Measurements from ENCODE around the gene NPLOC4. TPM values are rescaled to one million over a fixed set of nuclear protein-coding genes. Genes with fewer than 3 reads are reported as not detected.

The NPLOC4 gene
- total and polyA plus RNA-seq, 2 of the 13 experiments (the other 11 are each of a cell fraction or from before 2014, with no cell fraction given) = 57.0 to 97.0 TPM

GRCh38 chr17:81537343-81537855, 99.5 kb downstream of the NPLOC4 start (continued):
- TF ChIP-seq, protein P1, sequence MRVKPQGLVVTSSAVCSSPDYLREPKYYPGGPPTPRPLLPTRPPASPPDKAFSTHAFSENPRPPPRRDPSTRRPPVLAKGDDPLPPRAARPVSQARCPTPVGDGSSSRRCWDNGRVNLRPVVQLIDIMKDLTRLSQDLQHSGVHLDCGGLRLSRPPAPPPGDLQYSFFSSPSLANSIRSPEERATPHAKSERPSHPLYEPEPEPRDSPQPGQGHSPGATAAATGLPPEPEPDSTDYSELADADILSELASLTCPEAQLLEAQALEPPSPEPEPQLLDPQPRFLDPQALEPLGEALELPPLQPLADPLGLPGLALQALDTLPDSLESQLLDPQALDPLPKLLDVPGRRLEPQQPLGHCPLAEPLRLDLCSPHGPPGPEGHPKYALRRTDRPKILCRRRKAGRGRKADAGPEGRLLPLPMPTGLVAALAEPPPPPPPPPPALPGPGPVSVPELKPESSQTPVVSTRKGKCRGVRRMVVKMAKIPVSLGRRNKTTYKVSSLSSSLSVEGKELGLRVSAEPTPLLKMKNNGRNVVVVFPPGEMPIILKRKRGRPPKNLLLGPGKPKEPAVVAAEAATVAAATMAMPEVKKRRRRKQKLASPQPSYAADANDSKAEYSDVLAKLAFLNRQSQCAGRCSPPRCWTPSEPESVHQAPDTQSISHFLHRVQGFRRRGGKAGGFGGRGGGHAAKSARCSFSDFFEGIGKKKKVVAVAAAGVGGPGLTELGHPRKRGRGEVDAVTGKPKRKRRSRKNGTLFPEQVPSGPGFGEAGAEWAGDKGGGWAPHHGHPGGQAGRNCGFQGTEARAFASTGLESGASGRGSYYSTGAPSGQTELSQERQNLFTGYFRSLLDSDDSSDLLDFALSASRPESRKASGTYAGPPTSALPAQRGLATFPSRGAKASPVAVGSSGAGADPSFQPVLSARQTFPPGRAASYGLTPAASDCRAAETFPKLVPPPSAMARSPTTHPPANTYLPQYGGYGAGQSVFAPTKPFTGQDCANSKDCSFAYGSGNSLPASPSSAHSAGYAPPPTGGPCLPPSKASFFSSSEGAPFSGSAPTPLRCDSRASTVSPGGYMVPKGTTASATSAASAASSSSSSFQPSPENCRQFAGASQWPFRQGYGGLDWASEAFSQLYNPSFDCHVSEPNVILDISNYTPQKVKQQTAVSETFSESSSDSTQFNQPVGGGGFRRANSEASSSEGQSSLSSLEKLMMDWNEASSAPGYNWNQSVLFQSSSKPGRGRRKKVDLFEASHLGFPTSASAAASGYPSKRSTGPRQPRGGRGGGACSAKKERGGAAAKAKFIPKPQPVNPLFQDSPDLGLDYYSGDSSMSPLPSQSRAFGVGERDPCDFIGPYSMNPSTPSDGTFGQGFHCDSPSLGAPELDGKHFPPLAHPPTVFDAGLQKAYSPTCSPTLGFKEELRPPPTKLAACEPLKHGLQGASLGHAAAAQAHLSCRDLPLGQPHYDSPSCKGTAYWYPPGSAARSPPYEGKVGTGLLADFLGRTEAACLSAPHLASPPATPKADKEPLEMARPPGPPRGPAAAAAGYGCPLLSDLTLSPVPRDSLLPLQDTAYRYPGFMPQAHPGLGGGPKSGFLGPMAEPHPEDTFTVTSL (CRISPR knock-in tag; IDR thresholded peaks at IDR 0.05; ENCODE audit: borderline replicate concordance) = no peak
- no peak for TF ChIP-seq PTBP1 (IDR thresholded peaks at IDR 0.05; ENCODE audit: low read depth, low read length, poor library complexity, severe bottlenecking)
- TF ChIP-seq, protein P2, sequence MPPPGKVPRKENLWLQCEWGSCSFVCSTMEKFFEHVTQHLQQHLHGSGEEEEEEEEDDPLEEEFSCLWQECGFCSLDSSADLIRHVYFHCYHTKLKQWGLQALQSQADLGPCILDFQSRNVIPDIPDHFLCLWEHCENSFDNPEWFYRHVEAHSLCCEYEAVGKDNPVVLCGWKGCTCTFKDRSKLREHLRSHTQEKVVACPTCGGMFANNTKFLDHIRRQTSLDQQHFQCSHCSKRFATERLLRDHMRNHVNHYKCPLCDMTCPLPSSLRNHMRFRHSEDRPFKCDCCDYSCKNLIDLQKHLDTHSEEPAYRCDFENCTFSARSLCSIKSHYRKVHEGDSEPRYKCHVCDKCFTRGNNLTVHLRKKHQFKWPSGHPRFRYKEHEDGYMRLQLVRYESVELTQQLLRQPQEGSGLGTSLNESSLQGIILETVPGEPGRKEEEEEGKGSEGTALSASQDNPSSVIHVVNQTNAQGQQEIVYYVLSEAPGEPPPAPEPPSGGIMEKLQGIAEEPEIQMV (CRISPR knock-in tag; IDR thresholded peaks at IDR 0.05; ENCODE audit: low read depth) = no peak
- peak; percentile 87 for TF ChIP-seq RAD21 (CRISPR knock-in tag; IDR thresholded peaks at IDR 0.05)
- TF ChIP-seq DBP (CRISPR knock-in tag; IDR thresholded peaks at IDR 0.05; ENCODE audit: not compliant biosample characterization) = no peak
- TF ChIP-seq RFX5 (IDR thresholded peaks at IDR 0.05; ENCODE audit: low read depth, low read length) = no peak
- no peak for TF ChIP-seq ZNF280D (CRISPR knock-in tag; IDR thresholded peaks at IDR 0.05)
- 0 out of 2 replicates have a peak, but pooled peaks have one; percentile 18 for TF ChIP-seq ZGPAT (CRISPR knock-in tag; IDR thresholded peaks at IDR 0.05)
- no peak for TF ChIP-seq ZMYM3 (CRISPR knock-in tag; IDR thresholded peaks at IDR 0.05)
- TF ChIP-seq RXRA (CRISPR knock-in tag; IDR thresholded peaks at IDR 0.05) = peak; percentile 55; the same call in 1 of the 2 replicates
- TF ChIP-seq, protein P3, sequence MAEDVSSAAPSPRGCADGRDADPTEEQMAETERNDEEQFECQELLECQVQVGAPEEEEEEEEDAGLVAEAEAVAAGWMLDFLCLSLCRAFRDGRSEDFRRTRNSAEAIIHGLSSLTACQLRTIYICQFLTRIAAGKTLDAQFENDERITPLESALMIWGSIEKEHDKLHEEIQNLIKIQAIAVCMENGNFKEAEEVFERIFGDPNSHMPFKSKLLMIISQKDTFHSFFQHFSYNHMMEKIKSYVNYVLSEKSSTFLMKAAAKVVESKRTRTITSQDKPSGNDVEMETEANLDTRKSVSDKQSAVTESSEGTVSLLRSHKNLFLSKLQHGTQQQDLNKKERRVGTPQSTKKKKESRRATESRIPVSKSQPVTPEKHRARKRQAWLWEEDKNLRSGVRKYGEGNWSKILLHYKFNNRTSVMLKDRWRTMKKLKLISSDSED (CRISPR knock-in tag; IDR thresholded peaks at IDR 0.05) = no peak
- no peak; the same call in 1 of the 2 replicates for TF ChIP-seq KDM2A (CRISPR knock-in tag; IDR thresholded peaks at IDR 0.05; ENCODE audit: borderline replicate concordance, low read depth)
- no peak for TF ChIP-seq NFE2L1 (CRISPR knock-in tag; IDR thresholded peaks at IDR 0.05; ENCODE audit: borderline replicate concordance)

Data from HepG2 (cell line).